Heart left ventricle (tissue), 13 donors: ENCODE measurements around the gene KRTAP10-7.

Source experiments
- CTCF ChIP-seq, 12 donors: fragments of 200-600 bp; sonication (generic) in 4 of 12; IDR thresholded peaks; one replicate each; pipeline versions ENCODE4 v1.5.0 to v1.8.0; 2018 to 2022; ENCODE audit warnings: antibody characterized with exemption in 12 of 12, mild to moderate bottlenecking in 5 of 12
- POLR2A ChIP-seq, 2 donors: fragments of 450-650 bp; IDR thresholded peaks; one replicate each; pipeline ENCODE4 v1.6.1; 2017; ENCODE audit warnings: antibody characterized with exemption in 2 of 2, mild to moderate bottlenecking in 2 of 2, moderate library complexity in 2 of 2
- donor health status: ischemic (EF 13 %, LVEDD 7.1; RV severe dilation, severe dysfunction).
- donor health status: DM: no; HTN: yes; CAD: no.
- donor health status: DM: no; HTN: no; CAD: no.
- donor health status: ischemic (EF 25% LVEDD 6.9; RV normal size, moderate dysfunction).
- donor health status: ischemic (EF 25% LVEDD 5.7; RV mildly dilated, moderate dysfunction).
- donor health status: ischemic (EF 35%, LVEDD 5.7; RV mildly dilated, moderate dysfunction).
- donor health status: nonischemic (EF 11% LVEDD 7.7; RV severe dilation, severe dysfunction).
- donor health status: DM: yes; HTN: yes; CAD: no.
- donor health status: PGD.
- donor health status: ischemic (EF 29% LVEDD 5.4; RV normal size, mild dysfunction).
- donor health status: nonischemic (EF 23%, LVEDD 6.1; RV moderate dilation, normal function).

GRCh38 chr21:44551340-44551961 lies 48.9 kb upstream of the KRTAP10-7 start, which contains the start of gene KRTAP10-2:
- TF ChIP-seq CTCF (IDR thresholded peaks at IDR 0.05) = no peak
- TF ChIP-seq POLR2A (IDR thresholded peaks at IDR 0.05) = no peak
